GM10248 (cell line): Measurements from ENCODE around the gene STOX2.

ENCODE experiments used
- CTCF ChIA-PET: fragments of 300-600 bp; sonication (Branson Sonifier 250); formaldehyde crosslinking; extraction: SDS; loops from one replicate; lab custom pipeline; 2021; ENCODE audit warnings: antibody characterized with exemption; lab: Yijun Ruan, JAX
- POLR2A ChIA-PET: fragments of 350-650 bp; sonication (Branson Sonifier 250); formaldehyde crosslinking; extraction: SDS; loops from one replicate; lab custom pipeline; 2020; ENCODE audit warnings: antibody characterized with exemption; lab: Yijun Ruan, JAX
- DNase-seq: peaks from one replicate; pipeline ENCODE4 v3.0.0; 2012; ENCODE audit errors: extremely low spot score
- CTCF ChIP-seq: IDR thresholded peaks from 2 replicates; pipeline ENCODE4 v1.5.1; 2012; ENCODE audit warnings: mild to moderate bottlenecking, low read depth; ENCODE audit errors: extremely low read depth, missing control alignments, control extremely low read depth

STOX2 gene

GRCh38 chr4:183903021-183903760 is 1.9 kb upstream of the STOX2 start:
- TF ChIP-seq CTCF: no peak
- CTCF ChIA-PET: interaction anchor here (1.2 to 1.9 kb wide), 2 partner anchors 12 to 19 kb away, joined by 3 to 4 read pairs; no protein-coding TSS in a partner anchor
- POLR2A ChIA-PET: no interaction called here
- no peak for DNase-seq

GRCh38 chr4:183905593-183906488 is 734 bp downstream of the STOX2 start:
- CTCF ChIA-PET: no interaction called here
- POLR2A ChIA-PET: interaction anchor here (0.6 kb wide), 1 partner anchor 36 kb away, joined by 3 read pairs; no protein-coding TSS in a partner anchor
- no peak for DNase-seq
- no peak for TF ChIP-seq CTCF

DNA sequence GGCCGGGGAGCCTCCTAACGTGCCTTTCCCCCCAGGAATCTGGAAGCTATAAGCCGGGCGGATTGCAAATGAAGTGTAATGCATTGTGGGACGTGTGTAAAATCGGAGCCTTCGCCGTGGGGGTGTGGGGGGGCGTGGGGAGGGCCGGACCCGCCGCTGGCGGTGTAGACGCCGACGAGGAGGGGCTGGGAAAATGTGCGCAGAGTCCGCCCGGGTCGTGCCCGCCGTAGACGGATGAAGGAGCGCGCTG is 1.3 kb downstream of the STOX2 start:
- ChIA-PET POLR2A (no interaction called here), CTCF (interaction anchor here (1.5 kb wide), 1 partner anchor 23 kb away, joined by 3 read pairs; no protein-coding TSS in a partner anchor)
- DNase-seq: no peak
- TF ChIP-seq CTCF: no peak

DNA sequence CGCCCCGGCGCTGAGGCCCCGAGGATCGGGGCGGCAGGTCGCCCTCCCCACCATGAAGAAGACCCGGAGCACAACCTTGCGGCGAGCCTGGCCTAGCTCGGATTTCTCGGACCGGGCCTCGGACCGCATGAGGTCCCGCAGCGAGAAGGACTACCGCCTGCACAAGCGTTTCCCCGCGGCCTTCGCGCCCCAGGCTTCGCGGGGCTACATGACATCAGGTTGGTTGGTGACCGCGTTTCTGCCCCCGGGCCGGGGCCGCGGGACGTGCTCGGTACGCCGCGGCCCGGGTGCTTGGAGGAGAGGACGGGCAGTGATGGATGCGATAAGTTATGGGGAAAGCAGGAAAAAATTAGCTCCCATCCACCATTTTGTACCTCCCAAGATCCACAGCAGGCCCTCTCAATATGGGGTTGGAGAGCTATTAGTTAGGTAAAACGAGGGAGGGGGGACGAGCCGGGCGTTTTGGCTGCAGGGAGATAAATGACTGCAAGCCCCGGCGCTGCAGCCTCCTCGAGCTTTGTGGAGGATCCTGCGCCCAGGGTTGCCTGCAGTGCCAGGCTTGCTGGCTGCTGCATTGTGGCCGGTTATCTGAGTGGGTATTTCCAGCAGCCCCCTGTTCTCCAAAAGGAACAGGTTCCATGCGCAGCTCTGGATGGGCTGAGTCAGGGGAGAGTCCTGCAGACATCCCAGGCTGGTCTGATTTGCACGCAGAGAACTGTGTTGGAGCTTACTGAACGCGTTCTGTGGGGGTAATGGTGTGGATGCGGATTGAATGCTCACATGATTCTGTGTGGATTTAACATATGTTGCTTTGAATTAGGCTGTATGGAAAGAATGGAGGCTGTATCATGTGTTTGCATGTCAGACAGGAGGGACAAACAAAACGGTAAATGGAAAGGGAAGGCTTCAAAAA is 1.9 kb downstream of the STOX2 start:
- POLR2A ChIA-PET: no interaction called here
- DNase-seq: no peak
- CTCF ChIA-PET: interaction anchor here (1.5 kb wide), 1 partner anchor 22 kb away, joined by 3 read pairs; no protein-coding TSS in a partner anchor
- no peak for TF ChIP-seq CTCF

DNA sequence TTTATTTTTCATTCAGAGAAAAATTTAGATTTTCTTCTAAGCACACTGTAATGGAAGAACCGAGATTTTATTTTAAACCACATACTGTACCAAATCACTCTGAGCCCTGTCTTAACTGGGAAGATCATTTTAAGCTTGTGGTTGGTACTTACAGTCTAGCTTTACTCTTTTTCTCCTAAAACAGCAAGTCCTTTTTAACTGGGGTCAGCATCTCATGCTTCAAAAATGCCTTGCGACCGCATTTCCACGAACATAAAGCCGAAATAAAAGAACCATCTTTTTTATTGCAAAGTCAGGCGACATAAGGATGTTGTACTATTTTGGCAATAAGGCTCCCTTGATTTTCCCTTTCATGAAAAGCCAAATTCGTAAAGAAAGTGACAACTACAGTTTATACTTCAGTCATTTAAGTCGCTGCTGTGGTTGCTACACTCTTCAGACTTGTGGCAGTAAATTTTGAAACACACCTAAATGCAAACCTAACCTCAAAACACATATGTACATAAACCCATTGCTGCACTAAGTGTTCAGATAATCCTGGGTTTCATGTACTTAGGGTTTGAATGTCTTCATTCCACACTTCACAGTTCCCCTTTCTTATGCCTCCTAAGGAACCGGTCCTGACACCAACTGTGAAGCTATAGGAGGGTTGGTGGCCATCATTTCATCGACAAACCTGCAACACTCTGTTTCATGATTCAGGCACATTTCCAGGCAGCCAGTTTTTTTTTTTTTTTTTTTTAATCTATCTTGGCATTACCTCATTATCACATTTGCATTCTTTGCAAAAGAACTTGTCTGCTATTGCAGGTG is 3.0 kb downstream of the STOX2 start:
- POLR2A ChIA-PET: no interaction called here
- CTCF ChIA-PET: interaction anchor here (1.0 to 1.5 kb wide), 2 partner anchors 21 to 22 kb away, joined by 3 read pairs; no protein-coding TSS in a partner anchor
- TF ChIP-seq CTCF: no peak
- DNase-seq: no peak
